HG03460 (cell line): ENCODE data around the gene TANC1.
"Not testable (repeated sequence)": the region's sequence is repeated elsewhere in the genome, so short reads cannot be mapped to it uniquely, and the experiment has no call there.

Source experiments
- ATAC-seq: cut with Tn5 transposase; IDR thresholded peaks from one replicate; pipeline ENCODE4 v1.9.1; 2021; ENCODE audit not compliant: unreplicated experiment

TANC1 gene

GRCh38 chr2:159082119-159082518, 113.7 kb downstream of the TANC1 start:
- no peak for ATAC-seq

GRCh38 chr2:159084384-159085370, 116.2 kb downstream of the TANC1 start:
- no peak for ATAC-seq

- ATAC-seq = no peak
These were observed 117.9 kb downstream of the TANC1 start for GRCh38 chr2:159086342-159086741.

- no peak for ATAC-seq
These were observed 118.4 kb downstream of the TANC1 start for GRCh38 chr2:159086826-159087225.

- ATAC-seq = no peak
These were observed 120.5 kb downstream of the TANC1 start for GRCh38 chr2:159088906-159089305.

- no peak for ATAC-seq
These were observed 121.1 kb downstream of the TANC1 start for GRCh38 chr2:159089543-159089942.

GRCh38 chr2:159090514-159091201, 122.2 kb downstream of the TANC1 start:
- no peak for ATAC-seq

GRCh38 chr2:159091381-159091780, 122.9 kb downstream of the TANC1 start:
- no peak for ATAC-seq

GRCh38 chr2:159091976-159092375, 123.5 kb downstream of the TANC1 start:
- ATAC-seq = peak; percentile 43

- no peak for ATAC-seq
These were observed 125.1 kb downstream of the TANC1 start for GRCh38 chr2:159093497-159093896.

- ATAC-seq = no peak
These were observed 125.8 kb downstream of the TANC1 start for GRCh38 chr2:159094173-159094737.

GRCh38 chr2:159095813-159096212, 127.4 kb downstream of the TANC1 start:
- ATAC-seq = no peak

- not testable (repeated sequence) for ATAC-seq
These were observed 127.9 kb downstream of the TANC1 start for GRCh38 chr2:159096302-159096855.

GRCh38 chr2:159096901-159097300, 128.5 kb downstream of the TANC1 start:
- no peak for ATAC-seq

- no peak for ATAC-seq
These were observed 129.9 kb downstream of the TANC1 start for GRCh38 chr2:159098361-159098760.

GRCh38 chr2:159098921-159099411, 130.5 kb downstream of the TANC1 start:
- no peak for ATAC-seq

GRCh38 chr2:159101755-159102489, 133.5 kb downstream of the TANC1 start:
- ATAC-seq = no peak

- no peak for ATAC-seq
These were observed 135.0 kb downstream of the TANC1 start for GRCh38 chr2:159103411-159103810.

- ATAC-seq = no peak
These were observed 137.7 kb downstream of the TANC1 start for GRCh38 chr2:159106109-159106508.

GRCh38 chr2:159108181-159108893, 139.9 kb downstream of the TANC1 start:
- no peak for ATAC-seq
